HepG2 (cell line): ENCODE measurements around the gene IFNA7. TPM values are rescaled to one million over a fixed set of nuclear protein-coding genes. Genes with fewer than 3 reads are reported as not detected.

ENCODE experiments used
- ATAC-seq: fragments of 200-7000 bp; cut with Tn5 transposase; 3 replicates; pipeline ENCODE4 v1.9.1; 2020; ENCODE audit warnings: mild to moderate bottlenecking, moderate library complexity
- BruUV-seq: library from RNA; stranded (reverse); fragments of 400-500 nt; replicated peaks from 2 replicates; lab custom pipeline; 2021; lab: Mats Ljungman, UMichigan
- CTCF ChIA-PET: fragments of 300-600 bp; formaldehyde crosslinking; extraction: SDS; loops from one replicate; lab custom pipeline; 2021; ENCODE audit warnings: low total read pairs, inconsistent platforms, low intra/inter-chr PET ratio; lab: Yijun Ruan, JAX
- POLR2A ChIA-PET: fragments of 350-600 bp; sonication (Branson Sonifier 250); formaldehyde crosslinking; loops from one replicate; lab custom pipeline; 2020; ENCODE audit warnings: antibody characterized with exemption, inconsistent platforms; lab: Yijun Ruan, JAX
- DNase-seq: peaks from one replicate; pipeline ENCODE4 v3.0.0-alpha.2; 2015; ENCODE audit warnings: low spot score
- FAIRE-seq: peaks from 3 replicates; lab custom pipeline; 2011; peaks lifted over from hg19 to GRCh38; lab: Jason Lieb, UNC
- H2AFZ ChIP-seq: one replicate; pipeline ENCODE4 v1.6.1; 2011; ENCODE audit warnings: low read length, inconsistent platforms
- H3K27ac ChIP-seq: fragments of 300-600 bp; 3 replicates; pipeline ENCODE4 v1.8.0; 2011; ENCODE audit warnings: mixed run types, mild to moderate bottlenecking, mixed read lengths, low read length, inconsistent platforms; ENCODE audit not compliant: insufficient read depth; ENCODE audit errors: extremely low read length
- H3K27me3 ChIP-seq, 2 experiments: fragments of 200-600 bp in 1 of 2; 2 replicates in 1 of 2; 3 replicates in 1 of 2; pipeline versions ENCODE4 v1.6.0 to v1.8.0; 2011; ENCODE audit warnings: low read length in 2 of 2, mild to moderate bottlenecking in 2 of 2, moderate library complexity in 2 of 2, inconsistent platforms in 1 of 2; ENCODE audit not compliant: insufficient read depth in 2 of 2, control insufficient read depth in 1 of 2
- H3K36me3 ChIP-seq, 2 experiments: fragments of 200-600 bp in 1 of 2; replicated peaks in 1 of 2; 2 replicates in 1 of 2; 3 replicates in 1 of 2; pipeline versions ENCODE4 v1.5.1 to v1.8.0; 2011; ENCODE audit warnings: low read length in 2 of 2, inconsistent platforms in 1 of 2; ENCODE audit not compliant: insufficient read depth in 2 of 2, control insufficient read depth in 1 of 2
- H3K4me1 ChIP-seq: 2 replicates; pipeline ENCODE4 v1.5.1; 2012; ENCODE audit warnings: low read length, inconsistent platforms; ENCODE audit not compliant: insufficient read depth
- H3K4me2 ChIP-seq: 2 replicates; pipeline ENCODE4 v1.6.0; 2011; ENCODE audit warnings: low read depth, low read length, inconsistent platforms
- H3K4me3 ChIP-seq, 3 experiments: fragments of 200-600 bp in 1 of 3; sonication (generic), shearing (Covaris generic) in 1 of 3; replicated peaks in 1 of 3; 2 replicates each; pipeline ENCODE4 v1.5.1; 2011 to 2016; ENCODE audit warnings: low read length in 3 of 3, inconsistent platforms in 2 of 3, low read depth in 2 of 3, mild to moderate bottlenecking in 2 of 3, control low read depth in 1 of 3, mixed read lengths in 1 of 3; ENCODE audit not compliant: insufficient read depth in 1 of 3
- H3K79me2 ChIP-seq: one replicate; pipeline ENCODE4 v1.6.1; 2011; ENCODE audit warnings: low read length, inconsistent platforms; ENCODE audit not compliant: insufficient read depth
- H3K9ac ChIP-seq: 2 replicates; pipeline ENCODE4 v1.6.0; 2011; ENCODE audit warnings: mild to moderate bottlenecking, low read depth, low read length, inconsistent platforms; ENCODE audit not compliant: insufficient read depth
- H3K9me3 ChIP-seq: 2 replicates; pipeline ENCODE4 v1.5.1; 2012; ENCODE audit warnings: mild to moderate bottlenecking, low read length
- H4K20me1 ChIP-seq: 2 replicates; pipeline ENCODE4 v1.6.0; 2011; ENCODE audit warnings: inconsistent platforms, mild to moderate bottlenecking, low read length, moderate library complexity; ENCODE audit not compliant: insufficient read depth
- CEBPB ChIP-seq: IDR thresholded peaks from 2 replicates; pipeline ENCODE4 v1.6.1; 2011; ENCODE audit warnings: low read depth, low read length, improper control_type of control experiment, borderline replicate concordance
- DNMT1 ChIP-seq: sonication (generic); formaldehyde crosslinking; IDR thresholded peaks from 2 replicates; pipeline ENCODE4 v1.5.1; 2020; ENCODE audit warnings: mild to moderate bottlenecking, missing genetic modification reagents
- ELF4 ChIP-seq: sonication (generic); formaldehyde crosslinking; IDR thresholded peaks from 2 replicates; pipeline ENCODE4 v1.5.0; 2020; ENCODE audit warnings: missing genetic modification reagents, mild to moderate bottlenecking, moderate library complexity, borderline replicate concordance
- GABPA ChIP-seq, 2 experiments: IDR thresholded peaks; 2 replicates each; pipeline ENCODE4 v1.6.1; 2011 to 2016; ENCODE audit warnings: low read depth in 2 of 2, low read length in 1 of 2, missing biosample characterization in 1 of 2, missing genetic modification characterization in 1 of 2
- HNF4G ChIP-seq, 2 experiments: sonication (generic) in 1 of 2; formaldehyde crosslinking in 1 of 2; IDR thresholded peaks; 2 replicates each; pipeline versions ENCODE4 v1.4.0 to v1.6.1; 2011 to 2020; ENCODE audit warnings: borderline replicate concordance in 2 of 2, low read depth in 2 of 2, mild to moderate bottlenecking in 2 of 2, low read length in 1 of 2, missing genetic modification reagents in 1 of 2, moderate library complexity in 1 of 2
- MYC ChIP-seq: sonication (generic); formaldehyde crosslinking; IDR thresholded peaks from 2 replicates; pipeline ENCODE4 v1.9.0; 2021; ENCODE audit warnings: missing genetic modification reagents, borderline replicate concordance
- NFE2L1 ChIP-seq: sonication (generic); formaldehyde crosslinking; IDR thresholded peaks from 2 replicates; pipeline ENCODE4 v1.4.0; 2020; ENCODE audit warnings: missing genetic modification reagents, mild to moderate bottlenecking, borderline replicate concordance
- RORA ChIP-seq: sonication (generic); formaldehyde crosslinking; IDR thresholded peaks from 2 replicates; pipeline ENCODE4 v1.5.0; 2020; ENCODE audit warnings: mild to moderate bottlenecking, missing genetic modification reagents, moderate library complexity
- SMC3 ChIP-seq: IDR thresholded peaks from 2 replicates; pipeline ENCODE4 v1.6.1; 2011; ENCODE audit warnings: low read length, improper control_type of control experiment
- SNAPC2 ChIP-seq: sonication (generic); formaldehyde crosslinking; IDR thresholded peaks from 2 replicates; pipeline ENCODE4 v1.8.1; 2022; ENCODE audit warnings: mild to moderate bottlenecking, missing genetic modification reagents
- STAT6 ChIP-seq: sonication (generic); formaldehyde crosslinking; IDR thresholded peaks from 2 replicates; pipeline ENCODE4 v1.4.0; 2020; ENCODE audit warnings: missing genetic modification reagents, mild to moderate bottlenecking, borderline replicate concordance
- TARDBP ChIP-seq: sonication (generic); formaldehyde crosslinking; IDR thresholded peaks from 2 replicates; pipeline ENCODE4 v1.8.0; 2022; ENCODE audit warnings: mild to moderate bottlenecking, missing genetic modification reagents
- THAP11 ChIP-seq: IDR thresholded peaks from 2 replicates; pipeline ENCODE4 v1.6.1; 2016; ENCODE audit warnings: missing biosample characterization, missing genetic modification reagents
- ZFP41 ChIP-seq: sonication (generic); formaldehyde crosslinking; IDR thresholded peaks from 2 replicates; pipeline ENCODE4 v1.4.0; 2020; ENCODE audit warnings: mild to moderate bottlenecking, missing genetic modification reagents, borderline replicate concordance
- ZKSCAN1 ChIP-seq: fragments of 150-350 bp; IDR thresholded peaks from 2 replicates; pipeline ENCODE4 v1.6.1; 2014; ENCODE audit warnings: low read length
- ZNF569 ChIP-seq: sonication (generic); formaldehyde crosslinking; IDR thresholded peaks from 2 replicates; pipeline ENCODE4 v1.5.0; 2020; ENCODE audit warnings: mild to moderate bottlenecking, missing genetic modification reagents, moderate library complexity, borderline replicate concordance
- ZNF674 ChIP-seq: sonication (generic); formaldehyde crosslinking; IDR thresholded peaks from 2 replicates; pipeline ENCODE4 v1.5.0; 2020; ENCODE audit warnings: low read depth, mild to moderate bottlenecking, missing genetic modification reagents
- ZNF737 ChIP-seq: sonication (generic); formaldehyde crosslinking; IDR thresholded peaks from 2 replicates; pipeline ENCODE4 v1.5.0; 2020; ENCODE audit warnings: missing genetic modification reagents, mild to moderate bottlenecking, borderline replicate concordance
- WGBS: methylation state at CpG from one replicate; pipeline ENCODE4 v1.1.6; 2017; ENCODE audit warnings: low lambda C conversion rate; 5-methylcytosine and 5-hydroxymethylcytosine counted together
- in situ Hi-C: cut with HindIII; loops from 2 replicates; pipeline ENCODE4 v1.10.0; 2017; ENCODE audit warnings: low pct_unique_long_range_greater_than_20kb; ENCODE audit not compliant: extremely low pct_ligation_motif_present
- intact Hi-C: fragments of 100-400 bp; cut with micrococcal nuclease; formaldehyde crosslinking; loops from one replicate; pipeline ENCODE4 v1.10.0; 2022; ENCODE audit not compliant: unreplicated experiment
- polyA plus RNA-seq, 8 experiments: library from polyadenylated mRNA; depleted of rRNA in 3 of 8; stranded (reverse) in 7 of 8; unstranded in 1 of 8; fragments of >200 nt; fragmentation: Illumina TruSeq in 4 of 8; extraction: Trizol in 4 of 8; gene quantifications; 2 replicates each; pipeline versions ENCODE4 v1.2.1 to v1.2.3, GENCODE V29; 2011 to 2016; ENCODE audit warnings: low read depth in 4 of 8, missing spikeins in 1 of 8, mixed read lengths in 1 of 8; ENCODE audit not compliant: insufficient read depth in 1 of 8
- total RNA-seq, 5 experiments: library from RNA; depleted of rRNA; stranded (reverse); fragments of >200 nt; fragmentation: Illumina TruSeq; extraction: Trizol; gene quantifications; 2 replicates each; pipeline ENCODE4 v1.2.3, GENCODE V29; 2016; ENCODE audit warnings: low read depth in 1 of 5
- TF ChIP-seq, protein P1 (sequence below): sonication (generic); formaldehyde crosslinking; IDR thresholded peaks from 2 replicates; pipeline ENCODE4 v1.4.0; 2020; ENCODE audit warnings: missing genetic modification reagents; ENCODE audit errors: not compliant biosample characterization

The IFNA7 gene
- total and polyA plus RNA-seq, 2 of the 13 experiments (the other 11 are each of a cell fraction or from before 2014, with no cell fraction given): not detected

DNA sequence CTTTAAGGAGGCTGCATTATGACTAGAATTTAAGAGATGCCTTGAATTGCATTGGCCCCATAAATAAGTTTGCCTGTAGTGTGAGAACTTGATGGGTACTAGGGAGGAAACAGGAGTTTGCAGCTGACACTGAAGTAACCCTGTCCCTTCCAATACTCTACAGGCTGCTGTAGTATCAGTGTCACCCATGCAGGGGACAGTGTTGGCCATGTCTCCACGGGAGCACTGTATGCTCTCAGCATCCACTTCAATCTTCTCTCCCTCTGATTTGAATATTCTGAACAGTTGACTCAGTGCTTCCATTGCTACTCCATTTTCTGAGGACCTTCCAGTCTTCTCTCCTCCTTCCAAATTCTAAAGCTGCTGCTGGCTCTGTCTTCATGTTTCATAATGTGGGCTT lies 49.2 kb upstream of the IFNA7 start:
- POLR2A ChIA-PET: no interaction called here
- FAIRE-seq (no peak), ATAC-seq (peak; percentile 84), DNase-seq (no peak)
- intact Hi-C loops: loop anchor here (5.0 kb wide), 1 partner anchor 146 kb away; no protein-coding TSS in a partner anchor
- H3K79me2 ChIP-seq: no peaks in the 10 kb centered on the region
- TF ChIP-seq ZNF569 (CRISPR knock-in tag) (no peak), ZFP41 (CRISPR knock-in tag) (no peak), HNF4G (IDR thresholded peaks at IDR 0.05; ENCODE audit: borderline replicate concordance, low read depth, low read length) (no peak), HNF4G (CRISPR knock-in tag; IDR thresholded peaks at IDR 0.05; ENCODE audit: borderline replicate concordance, low read depth) (no peak), NFE2L1 (CRISPR knock-in tag) (no peak), SNAPC2 (CRISPR knock-in tag) (no peak), SMC3 (no peak), ZNF737 (no peak), TARDBP (no peak), RORA (no peak), THAP11 (CRISPR knock-in tag) (no peak), ZNF674 (CRISPR knock-in tag) (no peak), ELF4 (CRISPR knock-in tag) (no peak), STAT6 (CRISPR knock-in tag) (no peak), GABPA (IDR thresholded peaks at IDR 0.05; ENCODE audit: low read depth, low read length) (no peak), GABPA (CRISPR knock-in tag; IDR thresholded peaks at IDR 0.05; ENCODE audit: low read depth) (no peak), DNMT1 (CRISPR knock-in tag) (no peak), MYC (CRISPR knock-in tag) (no peak), CEBPB (no peak), ZKSCAN1 (no peak)
- TF ChIP-seq, protein P1, sequence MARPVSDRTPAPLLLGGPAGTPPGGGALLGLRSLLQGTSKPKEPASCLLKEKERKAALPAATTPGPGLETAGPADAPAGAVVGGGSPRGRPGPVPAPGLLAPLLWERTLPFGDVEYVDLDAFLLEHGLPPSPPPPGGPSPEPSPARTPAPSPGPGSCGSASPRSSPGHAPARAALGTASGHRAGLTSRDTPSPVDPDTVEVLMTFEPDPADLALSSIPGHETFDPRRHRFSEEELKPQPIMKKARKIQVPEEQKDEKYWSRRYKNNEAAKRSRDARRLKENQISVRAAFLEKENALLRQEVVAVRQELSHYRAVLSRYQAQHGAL (CRISPR knock-in tag): no peak
- peaks cover 8% of the 10 kb centered on the region for H3K4me1 ChIP-seq
- WGBS: 0% methylated on average over 1 of the region's 1 CpG
- H3K27ac ChIP-seq: no peak overlapping the region
- H2AFZ ChIP-seq: peak overlapping the region; percentile 15
- CTCF ChIA-PET: no interaction called here
- H3K9ac ChIP-seq: no peak overlapping the region
- no peak overlapping the region for H3K4me2 ChIP-seq
- no TSS peak for BruUV-seq
- no peaks in the 10 kb centered on the region for H3K36me3 ChIP-seq
- no peaks in the 10 kb centered on the region for H3K9me3 ChIP-seq
- H4K20me1 ChIP-seq: no peaks in the 10 kb centered on the region
- no peaks in the 10 kb centered on the region for H3K27me3 ChIP-seq
- H3K4me3 ChIP-seq: no peak overlapping the region
- in situ Hi-C loops: no loop called here
